HK-2 (cell line): ENCODE measurements around the gene OPALIN.

ENCODE experiments used
- DNase-seq: peaks from one replicate; pipeline ENCODE4 v3.0.0-alpha.2; 2018; ENCODE audit not compliant: unreplicated experiment

OPALIN gene

GRCh38 chr10:96358851-96359540 is at the start of gene OPALIN:
OPALIN (minus strand) TSS chr10:96359002; CDS start chr10:96358896, 106 bp downstream.
- no peak for DNase-seq

- DNase-seq = no peak
Measured at GRCh38 chr10:96408201-96408600, 49.4 kb upstream of the OPALIN start.

- no peak for DNase-seq
Measured at GRCh38 chr10:96407560-96408069, 48.8 kb upstream of the OPALIN start.

- DNase-seq = no peak
Measured at GRCh38 chr10:96406091-96406490, 47.3 kb upstream of the OPALIN start.

- DNase-seq = no peak
Measured at GRCh38 chr10:96402417-96403305, 43.9 kb upstream of the OPALIN start.

GRCh38 chr10:96401036-96401435 is 42.2 kb upstream of the OPALIN start:
- no peak for DNase-seq

GRCh38 chr10:96400465-96400864 is 41.7 kb upstream of the OPALIN start:
- DNase-seq = no peak

- no peak for DNase-seq
Measured at GRCh38 chr10:96397902-96398301, 39.1 kb upstream of the OPALIN start.

DNA sequence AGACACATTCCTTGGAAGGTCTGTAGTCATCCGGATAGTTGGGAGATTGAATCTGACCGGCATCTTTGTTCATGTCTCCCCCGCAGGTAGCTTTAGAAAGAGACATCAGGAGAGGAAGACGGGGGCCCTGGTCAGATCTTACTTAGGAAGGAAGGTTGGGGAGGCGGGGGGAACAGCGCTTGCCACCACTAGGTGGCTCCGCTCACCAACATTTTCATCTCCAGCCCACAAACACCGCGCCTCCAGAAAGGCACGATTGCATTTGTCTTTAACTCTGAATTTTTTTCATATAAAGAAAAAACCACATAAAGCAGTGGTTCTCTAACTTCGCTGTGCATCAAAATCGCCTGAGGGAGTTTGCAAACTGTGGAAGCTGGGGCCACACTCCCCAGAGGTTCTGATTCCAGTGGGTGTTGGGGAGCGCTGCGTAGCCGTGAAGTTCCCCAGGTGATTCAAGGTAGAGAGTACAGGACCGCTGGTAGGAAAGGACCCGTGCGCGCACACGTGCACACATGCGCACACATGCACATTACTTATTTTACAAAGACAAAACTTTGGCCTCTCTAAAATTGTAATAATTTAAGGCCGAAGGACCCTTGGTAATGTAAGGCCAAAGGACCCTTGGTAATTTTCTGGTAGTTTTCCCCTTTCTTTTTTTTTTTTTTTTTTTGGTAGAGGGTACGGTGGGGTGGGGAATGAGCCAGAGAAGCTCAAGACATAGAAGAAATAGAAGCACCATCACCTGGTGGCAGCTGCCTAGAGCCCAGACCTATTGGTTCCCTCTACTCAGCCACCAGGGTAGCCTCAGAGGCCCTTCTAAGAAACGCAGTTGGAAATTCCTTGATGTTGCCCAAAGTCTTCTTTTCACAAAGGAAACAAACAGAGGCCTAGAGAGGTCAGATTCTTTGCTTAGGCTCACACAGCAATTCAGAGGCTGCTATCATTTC is 37.4 kb upstream of the OPALIN start:
- peak; percentile 65 for DNase-seq

DNA sequence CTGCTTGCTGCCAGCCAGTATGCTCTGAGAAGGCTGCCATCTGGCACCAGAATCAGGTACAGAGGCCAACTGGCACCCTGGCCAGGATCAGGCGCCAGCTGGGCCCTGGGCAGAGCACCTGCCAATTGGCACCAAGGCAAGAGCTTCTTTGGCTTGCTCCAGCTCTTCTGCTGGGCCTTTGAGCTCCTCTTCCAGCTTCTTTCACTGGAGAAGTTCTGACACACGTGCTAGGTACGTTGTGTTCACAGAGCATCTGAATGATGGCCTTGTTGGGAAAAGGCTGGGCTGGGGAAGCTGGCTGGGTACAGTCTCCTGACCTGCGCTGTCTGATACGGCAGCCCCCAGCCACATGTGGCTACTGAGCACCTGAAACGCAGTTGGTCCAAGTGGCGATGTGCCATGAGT is 31.7 kb upstream of the OPALIN start:
- no peak for DNase-seq

DNA sequence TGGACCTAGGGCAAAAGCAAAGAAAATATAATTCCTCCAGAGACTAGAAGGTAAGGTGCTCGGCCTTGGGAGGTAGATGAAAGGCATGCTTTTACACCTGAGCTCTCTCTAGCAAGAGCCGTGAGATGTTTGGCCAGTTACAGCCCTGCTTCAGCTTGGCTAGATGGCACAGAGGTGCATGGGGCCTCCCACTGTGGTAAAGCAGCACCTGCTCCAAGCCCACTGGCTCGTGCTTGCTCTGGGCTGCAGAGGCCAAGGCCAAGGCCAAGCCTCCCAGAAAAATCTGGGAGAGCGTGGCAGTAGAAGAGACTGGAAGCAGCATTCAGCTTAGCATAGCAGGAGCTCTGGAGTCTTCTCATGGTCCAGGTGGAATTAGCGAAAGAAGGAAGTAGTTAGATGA is 31.0 kb upstream of the OPALIN start:
- DNase-seq = no peak

- no peak for DNase-seq
Measured at GRCh38 chr10:96387601-96388000, 28.8 kb upstream of the OPALIN start.

- no peak for DNase-seq
Measured at GRCh38 chr10:96387161-96387560, 28.4 kb upstream of the OPALIN start.

- DNase-seq = no peak
Measured at GRCh38 chr10:96384506-96384905, 25.7 kb upstream of the OPALIN start.

DNA sequence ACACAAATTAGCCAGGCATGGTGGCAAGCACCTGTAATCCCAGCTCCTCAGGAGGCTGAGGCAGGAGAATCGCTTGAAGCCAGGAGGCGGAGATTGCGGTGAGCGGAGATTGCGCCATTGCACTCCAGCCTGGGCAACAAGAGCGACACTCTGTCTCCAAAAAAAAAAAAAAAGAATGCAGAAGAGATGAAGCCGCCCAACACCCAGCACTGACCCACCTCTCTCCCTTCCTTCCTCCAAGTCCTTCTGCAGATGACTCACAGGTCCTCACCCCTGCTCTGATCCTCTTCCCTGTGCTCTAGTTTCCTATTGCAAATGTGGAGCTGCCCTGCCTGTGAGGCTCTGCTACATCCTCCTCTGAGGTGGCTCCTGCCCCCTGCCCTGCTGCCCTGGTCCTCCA is 22.0 kb upstream of the OPALIN start:
- peak; percentile 19 for DNase-seq

- DNase-seq = no peak
Measured at GRCh38 chr10:96379758-96380157, 21.0 kb upstream of the OPALIN start.

GRCh38 chr10:96378741-96379140 is 19.9 kb upstream of the OPALIN start:
- no peak for DNase-seq

GRCh38 chr10:96377816-96378294 is 19.1 kb upstream of the OPALIN start:
- no peak for DNase-seq

- DNase-seq = no peak
Measured at GRCh38 chr10:96376483-96376882, 17.7 kb upstream of the OPALIN start.

GRCh38 chr10:96374985-96375830 is 16.4 kb upstream of the OPALIN start:
- DNase-seq = peak; percentile 95

- no peak for DNase-seq
Measured at GRCh38 chr10:96374639-96374984, 15.8 kb upstream of the OPALIN start.
